ENCODE measurements around the gene KCNH4. TPM values are rescaled to one million over a fixed set of nuclear protein-coding genes. Genes with fewer than 3 reads are reported as not detected.

Gene KCNH4
- total RNA-seq, 1 donor from 2014 or later = not detected

GRCh38 chr17:42180411-42180921, 476 bp downstream of the KCNH4 start:
- intact Hi-C loops (cut with DNase I) = loop anchor here (5.0 kb wide), 1 partner anchor 53 kb away; no protein-coding TSS in a partner anchor
- no peak for DNase-seq (ENCODE audit: low spot score)

GRCh38 chr17:42179911-42180410, 981 bp downstream of the KCNH4 start:
- DNase-seq (ENCODE audit: low spot score) = no peak
- intact Hi-C loops (cut with DNase I) = loop anchor here (5.0 kb wide), 1 partner anchor 53 kb away; no protein-coding TSS in a partner anchor

GRCh38 chr17:42179335-42179734, 1.6 kb downstream of the KCNH4 start:
- DNase-seq (ENCODE audit: low spot score) = no peak
- intact Hi-C loops (cut with DNase I) = no loop called here

- DNase-seq (ENCODE audit: low spot score) = no peak
- intact Hi-C loops (cut with DNase I) = no loop called here
These were observed 2.1 kb downstream of the KCNH4 start for GRCh38 chr17:42178817-42179216.

- DNase-seq (ENCODE audit: low spot score) = no peak
- intact Hi-C loops (cut with DNase I) = no loop called here
These were observed 3.3 kb downstream of the KCNH4 start for GRCh38 chr17:42177684-42178083.

GRCh38 chr17:42174126-42174783, 6.7 kb downstream of the KCNH4 start:
- DNase-seq (ENCODE audit: low spot score) = no peak
- intact Hi-C loops (cut with DNase I) = no loop called here

- no peak for DNase-seq (ENCODE audit: low spot score)
These were observed 9.1 kb downstream of the KCNH4 start for GRCh38 chr17:42171831-42172230.

GRCh38 chr17:42169351-42169750, 11.6 kb downstream of the KCNH4 start:
- no peak for DNase-seq (ENCODE audit: low spot score)
- intact Hi-C loops (cut with DNase I) = no loop called here

More at GRCh38 chr17:42171831-42172230, 9.1 kb downstream of the KCNH4 start:
- intact Hi-C loops (cut with DNase I) = no loop called here

GRCh38 chr17:42167807-42168206, 13.1 kb downstream of the KCNH4 start:
- DNase-seq (ENCODE audit: low spot score) = no peak
- intact Hi-C loops (cut with DNase I) = no loop called here

- no peak for DNase-seq (ENCODE audit: low spot score)
- intact Hi-C loops (cut with DNase I) = no loop called here
These were observed 14.7 kb downstream of the KCNH4 start for GRCh38 chr17:42166196-42166763.

- no peak for DNase-seq (ENCODE audit: low spot score)
- intact Hi-C loops (cut with DNase I) = no loop called here
These were observed 15.2 kb downstream of the KCNH4 start for GRCh38 chr17:42165751-42166150.

GRCh38 chr17:42163696-42164407, 17.1 kb downstream of the KCNH4 start:
- no peak for DNase-seq (ENCODE audit: low spot score)
- intact Hi-C loops (cut with DNase I) = no loop called here

GRCh38 chr17:42163113-42163512, 17.8 kb downstream of the KCNH4 start:
- intact Hi-C loops (cut with DNase I) = no loop called here
- DNase-seq (ENCODE audit: low spot score) = no peak

- intact Hi-C loops (cut with DNase I) = no loop called here
- no peak for DNase-seq (ENCODE audit: low spot score)
These were observed 20.4 kb downstream of the KCNH4 start for GRCh38 chr17:42160531-42160910.

GRCh38 chr17:42159796-42160530, 21.0 kb downstream of the KCNH4 start:
- DNase-seq (ENCODE audit: low spot score) = no peak
- intact Hi-C loops (cut with DNase I) = loop anchor here (10.0 kb wide), 1 partner anchor 835 kb away; the partner anchor contains the start of gene RPL27

GRCh38 chr17:42155614-42156045, 25.3 kb downstream of the KCNH4 start:
- no peak for DNase-seq (ENCODE audit: low spot score)
- intact Hi-C loops (cut with DNase I) = loop anchor here (10.0 kb wide), 1 partner anchor 839 kb away; the partner anchor contains the start of gene RPL27

- DNase-seq (ENCODE audit: low spot score) = no peak
- intact Hi-C loops (cut with DNase I) = loop anchor here (10.0 kb wide), 1 partner anchor 841 kb away; the partner anchor contains the start of gene RPL27
These were observed 26.8 kb downstream of the KCNH4 start for GRCh38 chr17:42153919-42154742.

- DNase-seq (ENCODE audit: low spot score) = no peak
- intact Hi-C loops (cut with DNase I) = no loop called here
These were observed 33.9 kb downstream of the KCNH4 start for GRCh38 chr17:42146911-42147607.
